GM15510 (cell line): ENCODE data around the gene MDFIC2.

Experiments used
- POLR2A ChIP-seq: IDR thresholded peaks from 3 replicates; pipeline ENCODE4 v1.6.1; 2011; ENCODE audit warnings: borderline replicate concordance; ENCODE audit not compliant: insufficient read length; ENCODE audit errors: extremely low read depth

The MDFIC2 gene

DNA sequence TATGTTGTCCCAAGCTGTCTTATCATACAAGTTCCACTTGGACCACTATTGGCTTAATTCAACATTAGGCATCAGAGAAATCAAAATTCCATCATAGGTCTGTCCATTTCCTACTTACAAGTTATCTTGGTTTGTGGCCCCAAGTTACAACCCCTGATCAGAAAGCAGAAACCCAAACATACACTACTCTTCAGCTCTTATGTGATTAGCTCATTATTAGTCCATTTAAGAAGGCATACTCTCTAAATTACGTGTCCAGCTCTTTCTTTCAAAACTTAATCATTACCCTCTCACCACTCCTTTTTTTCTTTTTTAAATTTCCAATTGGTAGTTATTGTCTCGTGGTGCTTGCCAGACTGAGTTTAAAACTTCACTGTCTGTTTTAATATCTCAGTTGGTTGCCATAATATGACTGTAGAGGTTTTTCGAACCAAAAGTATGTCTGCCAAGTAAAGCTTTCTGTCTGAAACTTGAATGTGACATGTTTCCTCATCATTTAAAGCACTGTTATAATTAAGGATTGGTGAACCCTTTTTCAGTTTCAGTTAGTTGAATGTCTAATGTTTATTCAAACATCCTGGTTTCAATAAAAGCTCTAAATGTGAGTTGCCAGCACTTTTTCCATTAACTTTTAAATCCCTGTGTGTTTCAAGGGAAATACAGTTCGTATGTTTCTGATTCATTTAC is 162.6 kb downstream of the MDFIC2 start:
- TF ChIP-seq POLR2A: no peak
